GM10266 (cell line): ENCODE data around the gene DCAF10.
"Not testable (repeated sequence)": the region's sequence is repeated elsewhere in the genome, so short reads cannot be mapped to it uniquely, and the experiment has no call there.

ENCODE experiments used
- DNase-seq: peaks from one replicate; pipeline ENCODE4 v3.0.0; 2012; ENCODE audit errors: extremely low spot score
- TF ChIP-seq, protein P1 (sequence below): IDR thresholded peaks from 2 replicates; pipeline ENCODE4 v1.5.1; 2012; ENCODE audit warnings: mild to moderate bottlenecking, low read depth; ENCODE audit not compliant: control insufficient read depth, insufficient read depth; ENCODE audit errors: missing control alignments

The DCAF10 gene

DNA sequence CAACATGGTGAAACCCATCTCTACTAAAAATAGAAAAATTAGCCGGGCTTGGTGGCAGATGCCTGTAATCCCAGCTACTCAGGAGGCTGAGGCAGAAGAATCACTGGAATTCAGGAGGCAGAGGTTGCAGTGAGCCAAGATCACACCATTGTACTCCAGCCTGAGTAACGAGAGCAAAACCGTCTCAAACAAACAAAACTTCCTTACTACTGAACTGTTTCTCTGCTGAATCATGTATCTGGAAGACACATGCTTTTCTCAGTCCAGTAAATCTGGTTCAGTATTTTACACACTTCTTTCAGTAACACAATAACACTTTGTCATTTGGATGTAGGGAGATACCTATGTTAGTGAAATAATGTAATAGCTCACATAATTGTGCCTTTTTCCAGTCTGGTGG is 39.1 kb upstream of the DCAF10 start:
- no peak for DNase-seq
- TF ChIP-seq, protein P1, sequence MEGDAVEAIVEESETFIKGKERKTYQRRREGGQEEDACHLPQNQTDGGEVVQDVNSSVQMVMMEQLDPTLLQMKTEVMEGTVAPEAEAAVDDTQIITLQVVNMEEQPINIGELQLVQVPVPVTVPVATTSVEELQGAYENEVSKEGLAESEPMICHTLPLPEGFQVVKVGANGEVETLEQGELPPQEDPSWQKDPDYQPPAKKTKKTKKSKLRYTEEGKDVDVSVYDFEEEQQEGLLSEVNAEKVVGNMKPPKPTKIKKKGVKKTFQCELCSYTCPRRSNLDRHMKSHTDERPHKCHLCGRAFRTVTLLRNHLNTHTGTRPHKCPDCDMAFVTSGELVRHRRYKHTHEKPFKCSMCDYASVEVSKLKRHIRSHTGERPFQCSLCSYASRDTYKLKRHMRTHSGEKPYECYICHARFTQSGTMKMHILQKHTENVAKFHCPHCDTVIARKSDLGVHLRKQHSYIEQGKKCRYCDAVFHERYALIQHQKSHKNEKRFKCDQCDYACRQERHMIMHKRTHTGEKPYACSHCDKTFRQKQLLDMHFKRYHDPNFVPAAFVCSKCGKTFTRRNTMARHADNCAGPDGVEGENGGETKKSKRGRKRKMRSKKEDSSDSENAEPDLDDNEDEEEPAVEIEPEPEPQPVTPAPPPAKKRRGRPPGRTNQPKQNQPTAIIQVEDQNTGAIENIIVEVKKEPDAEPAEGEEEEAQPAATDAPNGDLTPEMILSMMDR, result no peak

DNA sequence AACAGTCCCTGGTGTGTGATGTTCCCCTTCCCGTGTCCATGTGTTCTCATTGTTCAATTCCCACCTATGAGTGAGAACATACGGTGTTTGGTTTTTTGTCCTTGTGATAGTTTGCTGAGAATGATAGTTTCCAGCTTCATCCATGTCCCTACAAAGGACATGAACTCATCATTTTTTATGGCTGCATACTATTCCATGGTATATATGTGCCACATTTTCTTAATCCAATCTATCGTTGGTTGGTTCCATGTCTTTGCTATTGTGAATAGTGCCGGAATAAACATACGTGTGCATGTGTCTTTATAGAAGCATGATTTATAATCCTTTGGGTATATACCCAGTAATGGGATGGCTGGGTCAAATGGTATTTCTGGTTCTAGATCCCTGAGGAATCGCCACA is 35.3 kb upstream of the DCAF10 start:
- DNase-seq, result not testable (repeated sequence)

DNA sequence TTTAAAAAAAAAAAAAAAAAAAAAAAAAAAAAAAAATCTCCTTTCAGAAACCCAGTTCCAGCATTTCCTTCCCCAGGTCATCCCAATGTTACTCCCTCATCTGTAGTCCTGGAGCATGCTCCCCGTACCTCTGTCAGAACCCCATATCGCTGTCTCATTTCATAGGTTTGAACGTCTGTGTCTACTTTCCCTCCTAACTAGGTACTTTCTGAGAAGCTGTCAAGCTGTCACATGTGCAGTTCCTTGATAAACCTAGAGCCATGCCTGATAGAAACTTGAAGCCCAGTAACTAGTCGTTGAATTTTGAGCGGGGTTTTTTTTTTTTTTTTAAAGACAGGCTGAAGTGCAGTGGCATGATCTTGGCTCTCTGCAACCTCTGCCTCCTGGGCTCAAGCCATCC is 31.3 kb upstream of the DCAF10 start:
- DNase-seq, result no peak
- TF ChIP-seq, protein P1, result no peak

DNA sequence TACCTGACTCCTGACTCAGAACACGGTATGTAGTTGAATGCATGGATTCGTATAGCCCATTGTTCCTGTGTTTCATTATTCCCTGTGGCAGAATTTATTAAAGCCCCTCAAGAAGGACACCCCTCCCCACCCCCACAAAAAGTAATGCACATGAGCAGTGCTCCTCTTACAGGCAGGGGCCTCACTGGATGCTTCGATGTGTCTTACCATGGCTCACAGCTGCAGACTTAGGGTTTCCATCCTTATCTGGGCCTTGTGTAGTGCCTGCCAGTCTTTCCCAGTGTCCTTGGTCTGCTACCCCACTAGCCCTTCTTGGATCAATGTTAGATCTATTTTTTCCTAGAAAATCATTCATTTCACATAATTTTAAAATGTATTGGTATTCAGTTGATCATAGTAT is 30.6 kb upstream of the DCAF10 start:
- no peak for DNase-seq
- TF ChIP-seq, protein P1, result no peak

DNA sequence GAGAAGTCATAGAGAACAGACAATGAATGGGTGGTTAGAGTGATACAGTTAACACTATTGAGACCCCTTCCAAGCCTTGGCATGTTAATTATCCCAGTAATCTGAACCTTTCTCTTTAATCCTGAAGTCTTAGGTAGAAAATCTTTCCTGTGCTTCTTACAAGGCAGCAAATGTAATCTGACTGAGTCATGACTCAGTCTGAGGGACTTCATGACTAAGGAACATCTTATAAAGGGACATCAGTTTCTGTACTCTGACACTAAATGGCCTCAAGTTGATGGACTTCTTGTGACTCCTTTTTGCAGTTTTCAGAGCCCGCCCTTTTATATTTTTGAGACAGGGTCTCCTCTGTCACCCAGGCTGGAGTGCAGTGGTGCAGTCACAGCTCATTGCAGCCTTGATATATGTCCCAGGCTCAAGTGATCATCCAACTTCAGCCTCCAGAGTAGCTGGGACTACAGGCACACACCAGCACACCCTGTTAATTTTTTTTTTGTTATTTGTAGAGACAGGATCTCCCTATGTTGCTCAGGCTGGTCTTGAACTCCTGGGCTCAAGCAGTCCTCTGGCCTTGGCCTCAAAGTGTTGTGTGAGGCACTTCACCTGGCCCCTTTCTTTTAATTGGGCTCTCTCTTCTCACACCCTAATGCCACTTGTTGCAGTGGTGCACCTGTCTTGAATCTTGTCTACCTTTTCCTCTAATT is 25.2 kb upstream of the DCAF10 start:
- TF ChIP-seq, protein P1, result no peak
- DNase-seq, result no peak

DNA sequence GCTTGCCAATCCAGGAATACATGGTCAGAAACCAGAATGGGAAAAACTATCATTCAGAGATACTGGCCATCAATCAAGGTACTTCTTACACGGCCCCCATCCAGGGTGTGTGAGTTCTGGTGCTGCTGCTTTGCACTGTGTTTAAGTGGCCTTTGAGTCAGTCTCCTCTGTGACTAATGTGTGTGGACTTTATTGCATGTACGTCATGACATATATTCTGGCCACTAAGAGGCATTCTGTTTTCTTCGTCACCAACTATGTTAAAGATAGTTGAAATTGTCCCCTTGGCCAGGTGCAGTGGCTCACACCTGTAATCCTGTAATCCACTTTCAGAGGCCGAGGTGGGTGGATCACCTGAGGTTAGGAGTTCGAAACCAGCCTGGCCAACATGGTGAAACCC is 24.3 kb upstream of the DCAF10 start:
- DNase-seq, result no peak
- TF ChIP-seq, protein P1, result no peak

DNA sequence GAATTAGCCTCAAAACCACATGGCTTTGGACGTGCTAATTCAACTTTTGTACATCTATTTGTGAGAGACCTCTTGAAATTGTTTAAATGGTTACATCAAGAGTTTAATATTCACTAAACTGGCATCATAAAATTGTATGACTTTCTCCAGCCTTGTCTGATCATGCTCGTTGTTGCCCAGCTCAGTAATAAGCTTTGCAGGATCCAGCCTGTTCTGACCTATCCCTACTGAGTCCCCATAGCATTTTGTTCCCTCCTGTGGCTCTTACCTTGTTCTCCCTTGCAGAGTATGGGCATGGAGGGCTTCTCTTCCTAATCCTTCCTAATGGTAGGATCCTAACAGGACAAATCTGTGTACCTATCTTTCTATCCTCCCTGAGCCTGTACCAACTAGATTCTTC is 22.1 kb upstream of the DCAF10 start:
- TF ChIP-seq, protein P1, result no peak
- DNase-seq, result no peak

DNA sequence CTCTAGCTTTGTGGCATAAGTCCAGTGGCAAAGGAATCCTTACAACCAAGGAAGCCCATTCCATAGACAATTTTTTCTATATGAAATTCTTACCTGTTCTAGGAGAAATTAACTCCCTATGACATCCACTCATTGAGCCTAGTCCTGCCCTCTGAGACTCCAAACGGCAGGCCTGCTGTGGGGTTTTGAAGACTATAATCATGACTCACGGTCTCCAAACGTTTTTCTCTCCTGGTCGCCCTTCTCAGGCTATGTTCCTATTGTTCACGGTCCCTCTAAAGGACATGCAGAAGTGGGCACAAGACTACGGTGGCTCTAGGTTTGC is 16.3 kb upstream of the DCAF10 start:
- DNase-seq, result no peak
- TF ChIP-seq, protein P1, result no peak
